PC-3 (cell line): ENCODE data around the gene APBA2.

Experiments used
- EZH2 ChIP-seq: fragments of 300-600 bp; sonication (generic); IDR thresholded peaks from one replicate; pipeline ENCODE4 v1.6.1; 2017; ENCODE audit warnings: antibody characterized with exemption, mild to moderate bottlenecking, low read length; ENCODE audit not compliant: unreplicated experiment
- TF ChIP-seq, protein P1 (sequence below): fragments of 300-600 bp; sonication (generic); conservative IDR thresholded peaks from 2 replicates; pipeline ENCODE4 v1.5.1; 2017; ENCODE audit warnings: antibody characterized with exemption, low read depth, mild to moderate bottlenecking, low read length

DNA sequence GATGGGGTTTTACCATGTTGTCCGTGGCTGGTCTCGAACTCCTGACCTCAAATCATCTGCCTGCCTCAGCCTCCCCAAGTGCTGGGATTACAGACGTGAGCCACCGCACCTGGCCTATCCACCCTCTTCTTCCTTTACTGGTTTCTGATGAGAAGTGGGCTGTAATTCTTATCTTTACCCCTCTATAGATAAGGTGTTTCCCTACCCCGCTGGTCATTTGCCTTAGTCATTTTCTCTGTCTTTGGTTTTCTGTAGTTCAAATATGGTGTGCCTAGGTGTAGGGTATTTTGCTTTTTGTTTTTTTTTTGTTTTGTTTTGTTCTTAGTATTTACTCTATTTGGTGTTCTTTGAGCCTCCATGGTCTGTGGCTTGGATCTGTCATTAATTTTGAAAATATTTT, 41.3 kb downstream of the APBA2 start:
- TF ChIP-seq, protein P1, sequence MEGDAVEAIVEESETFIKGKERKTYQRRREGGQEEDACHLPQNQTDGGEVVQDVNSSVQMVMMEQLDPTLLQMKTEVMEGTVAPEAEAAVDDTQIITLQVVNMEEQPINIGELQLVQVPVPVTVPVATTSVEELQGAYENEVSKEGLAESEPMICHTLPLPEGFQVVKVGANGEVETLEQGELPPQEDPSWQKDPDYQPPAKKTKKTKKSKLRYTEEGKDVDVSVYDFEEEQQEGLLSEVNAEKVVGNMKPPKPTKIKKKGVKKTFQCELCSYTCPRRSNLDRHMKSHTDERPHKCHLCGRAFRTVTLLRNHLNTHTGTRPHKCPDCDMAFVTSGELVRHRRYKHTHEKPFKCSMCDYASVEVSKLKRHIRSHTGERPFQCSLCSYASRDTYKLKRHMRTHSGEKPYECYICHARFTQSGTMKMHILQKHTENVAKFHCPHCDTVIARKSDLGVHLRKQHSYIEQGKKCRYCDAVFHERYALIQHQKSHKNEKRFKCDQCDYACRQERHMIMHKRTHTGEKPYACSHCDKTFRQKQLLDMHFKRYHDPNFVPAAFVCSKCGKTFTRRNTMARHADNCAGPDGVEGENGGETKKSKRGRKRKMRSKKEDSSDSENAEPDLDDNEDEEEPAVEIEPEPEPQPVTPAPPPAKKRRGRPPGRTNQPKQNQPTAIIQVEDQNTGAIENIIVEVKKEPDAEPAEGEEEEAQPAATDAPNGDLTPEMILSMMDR: no peak
- no peak for TF ChIP-seq EZH2
